K562 (cell line): ENCODE results near the gene WIPF3. TPM values are rescaled to one million over a fixed set of nuclear protein-coding genes. Genes with fewer than 3 reads are reported as not detected.

Source experiments
- ATAC-seq: fragments of 200-7000 bp; cut with Tn5 transposase; 3 replicates; pipeline ENCODE4 v1.9.1; 2020; ENCODE audit warnings: moderate library complexity
- BruUV-seq: library from RNA; stranded (reverse); fragments of 400-500 nt; replicated peaks from 2 replicates; lab custom pipeline; 2021; lab: Mats Ljungman, UMichigan
- CTCF ChIA-PET: fragments of 300-600 bp; formaldehyde crosslinking; extraction: SDS; loops from one replicate; lab custom pipeline; 2021; ENCODE audit warnings: low intra/inter-chr PET ratio; lab: Yijun Ruan, JAX
- POLR2A ChIA-PET: fragments of 300-600, 350-650 bp; sonication (Branson Sonifier 250); formaldehyde crosslinking; extraction: SDS; loops from one replicate; lab custom pipeline; 2021; ENCODE audit warnings: antibody characterized with exemption, inconsistent platforms; lab: Yijun Ruan, JAX
- DNase-seq, 4 experiments: peaks; one replicate each; pipeline versions ENCODE4 v3.0.0 to v3.0.0-alpha.2; 2011 to 2018; ENCODE audit warnings: low spot score in 3 of 4, mixed read lengths in 3 of 4; ENCODE audit errors: extremely low read depth in 1 of 4
- FAIRE-seq: peaks from 2 replicates; lab custom pipeline; 2011; peaks lifted over from hg19 to GRCh38; lab: Jason Lieb, UNC
- H2AFZ ChIP-seq: 2 replicates; pipeline ENCODE4 v1.6.0; 2011; ENCODE audit warnings: low read depth, low read length, control low read depth, inconsistent platforms
- H3K27ac ChIP-seq: fragments of 200-600 bp; 3 replicates; pipeline ENCODE4 v1.8.0; 2011; ENCODE audit warnings: low read depth, mild to moderate bottlenecking, control low read depth, inconsistent platforms, low read length, moderate library complexity, mixed read lengths; ENCODE audit errors: extremely low read depth
- H3K27me3 ChIP-seq, 2 experiments: fragments of 300-600 bp in 1 of 2; 2 replicates in 1 of 2; 3 replicates in 1 of 2; pipeline versions ENCODE4 v1.6.0 to v1.8.0; 2011; ENCODE audit warnings: inconsistent platforms in 2 of 2, low read length in 2 of 2, mild to moderate bottlenecking in 1 of 2, mixed read lengths in 1 of 2, moderate library complexity in 1 of 2; ENCODE audit not compliant: control insufficient read depth in 2 of 2, insufficient read depth in 2 of 2
- H3K36me3 ChIP-seq: fragments of 300-600 bp; 3 replicates; pipeline ENCODE4 v1.8.0; 2011; ENCODE audit warnings: mild to moderate bottlenecking, low read length, inconsistent platforms; ENCODE audit not compliant: control insufficient read depth, insufficient read depth
- H3K4me1 ChIP-seq, 2 experiments: fragments of 200-600 bp in 1 of 2; replicated peaks in 1 of 2; 2 replicates in 1 of 2; 3 replicates in 1 of 2; pipeline versions ENCODE4 v1.5.1 to v1.8.0; 2011; ENCODE audit warnings: inconsistent platforms in 2 of 2, low read length in 2 of 2, mild to moderate bottlenecking in 1 of 2, mixed read lengths in 1 of 2, moderate library complexity in 1 of 2; ENCODE audit not compliant: control insufficient read depth in 2 of 2, insufficient read depth in 2 of 2
- H3K4me2 ChIP-seq: 2 replicates; pipeline ENCODE4 v1.6.1; 2011; ENCODE audit warnings: low read length, control low read depth, inconsistent platforms, mixed read lengths; ENCODE audit not compliant: insufficient read depth
- H3K4me3 ChIP-seq: fragments of 200-600 bp; sonication (generic), shearing (Covaris generic); 2 replicates; pipeline ENCODE4 v1.5.1; 2016; ENCODE audit warnings: control low read depth, inconsistent platforms
- H3K79me2 ChIP-seq: fragments of 200-600 bp; 3 replicates; pipeline ENCODE4 v1.8.0; 2011; ENCODE audit warnings: low read length, inconsistent platforms; ENCODE audit not compliant: control insufficient read depth, insufficient read depth
- H3K9ac ChIP-seq, 2 experiments: 2 replicates each; pipeline versions ENCODE4 v1.6.0 to v1.6.1; 2011; ENCODE audit warnings: low read depth in 2 of 2, low read length in 2 of 2, control low read depth in 1 of 2, inconsistent platforms in 1 of 2, mild to moderate bottlenecking in 1 of 2, mixed read lengths in 1 of 2; ENCODE audit not compliant: insufficient read depth in 1 of 2
- H3K9me1 ChIP-seq: one replicate; pipeline ENCODE4 v1.6.0; 2011; ENCODE audit warnings: inconsistent platforms, mild to moderate bottlenecking, low read length, moderate library complexity; ENCODE audit not compliant: control insufficient read depth, insufficient read depth
- H3K9me3 ChIP-seq: replicated peaks from 2 replicates; pipeline ENCODE4 v1.5.1; 2011; ENCODE audit warnings: low read depth, low read length, inconsistent platforms; ENCODE audit not compliant: control insufficient read depth, insufficient read depth
- H4K20me1 ChIP-seq: replicated peaks from 2 replicates; pipeline ENCODE4 v1.6.1; 2011; ENCODE audit warnings: low read length, inconsistent platforms, mixed read lengths; ENCODE audit not compliant: control insufficient read depth, insufficient read depth
- ATF7 ChIP-seq: fragments of 450-650 bp; IDR thresholded peaks from 2 replicates; pipeline ENCODE4 v1.7.1; 2014; ENCODE audit warnings: mild to moderate bottlenecking, moderate library complexity
- E2F6 ChIP-seq, 2 experiments: IDR thresholded peaks; 2 replicates each; pipeline ENCODE4 v1.6.1; 2011; ENCODE audit warnings: borderline replicate concordance in 1 of 2, control low read depth in 1 of 2, low read depth in 1 of 2, low read length in 1 of 2, mild to moderate bottlenecking in 1 of 2, mixed read lengths in 1 of 2, moderate library complexity in 1 of 2; ENCODE audit not compliant: insufficient read depth in 1 of 2, insufficient read length in 1 of 2, poor library complexity in 1 of 2, severe bottlenecking in 1 of 2; ENCODE audit errors: extremely low read depth in 1 of 2
- EP300 ChIP-seq: IDR thresholded peaks from 2 replicates; pipeline ENCODE4 v1.6.1; 2012; ENCODE audit warnings: low read length, improper control_type of control experiment
- GATA2 ChIP-seq: sonication (generic); formaldehyde crosslinking; IDR thresholded peaks from 2 replicates; pipeline ENCODE4 v1.4.0; 2020; ENCODE audit warnings: mild to moderate bottlenecking, missing genetic modification reagents
- MAFK ChIP-seq: IDR thresholded peaks from 2 replicates; pipeline ENCODE4 v1.6.1; 2011; ENCODE audit warnings: low read length, improper control_type of control experiment
- MED1 ChIP-seq: sonication (generic); formaldehyde crosslinking; IDR thresholded peaks from 2 replicates; pipeline ENCODE4 v1.8.1; 2023; ENCODE audit warnings: missing genetic modification reagents, borderline replicate concordance
- MTA1 ChIP-seq: fragments of 450-650 bp; IDR thresholded peaks from 2 replicates; pipeline ENCODE4 v1.6.1; 2017; ENCODE audit warnings: borderline replicate concordance
- NRF1 ChIP-seq, 2 experiments: fragments of 450-650 bp; IDR thresholded peaks in 1 of 2; conservative IDR thresholded peaks in 1 of 2; 2 replicates each; pipeline ENCODE4 v1.6.1; 2014; ENCODE audit warnings: mild to moderate bottlenecking in 2 of 2
- POLR3G ChIP-seq: IDR thresholded peaks from 2 replicates; pipeline ENCODE4 v1.6.1; 2011; ENCODE audit not compliant: insufficient read length, insufficient replicate concordance; ENCODE audit errors: extremely low read depth
- RBBP5 ChIP-seq: fragments of 200-600 bp; sonication (generic); IDR thresholded peaks from 2 replicates; pipeline ENCODE4 v1.6.1; 2012; ENCODE audit warnings: borderline replicate concordance, mild to moderate bottlenecking, low read length, control low read depth, inconsistent platforms; ENCODE audit not compliant: insufficient read depth, poor library complexity, severe bottlenecking
- RFX5 ChIP-seq: IDR thresholded peaks from 2 replicates; pipeline ENCODE4 v1.6.1; 2011; ENCODE audit warnings: low read depth, mild to moderate bottlenecking, improper control_type of control experiment, low read length
- TEAD1 ChIP-seq, 2 experiments: fragments of 450-650 bp in 1 of 2; sonication (generic) in 1 of 2; formaldehyde crosslinking; IDR thresholded peaks; 2 replicates each; pipeline versions ENCODE4 v1.4.0 to v1.8.0; 2020 to 2022; ENCODE audit warnings: mild to moderate bottlenecking in 2 of 2, missing genetic modification reagents in 1 of 2
- U2AF2 ChIP-seq: fragments of 200-400 bp; formaldehyde crosslinking; optimal IDR thresholded peaks from 2 replicates; pipeline ENCODE3; 2017; ENCODE audit warnings: low read depth, mild to moderate bottlenecking, low read length
- ZC3H4 ChIP-seq: sonication (generic); formaldehyde crosslinking; IDR thresholded peaks from 2 replicates; pipeline ENCODE4 v1.9.0; 2021; ENCODE audit warnings: missing genetic modification reagents, borderline replicate concordance
- WGBS: fragments of 100-300 bp; shearing (Covaris generic); methylation state at CpG from one replicate; pipeline ENCODE4 v1.1.6; 2016; ENCODE audit warnings: low coverage, mixed read lengths; ENCODE audit not compliant: insufficient coverage; ENCODE audit errors: missing lambda C conversion rate; 5-methylcytosine and 5-hydroxymethylcytosine counted together
- in situ Hi-C: fragments of 300-500 bp; cut with MboI; formaldehyde crosslinking; loops from 4 replicates; pipeline ENCODE4 v1.15.0; 2018; ENCODE audit warnings: inconsistent platforms, mixed read lengths
- intact Hi-C: fragments of 100-400 bp; cut with micrococcal nuclease; formaldehyde crosslinking; loops from 2 replicates; pipeline ENCODE4 v1.14.2; 2022
- polyA plus RNA-seq, 8 experiments: library from polyadenylated mRNA; depleted of rRNA in 4 of 8; stranded (reverse) in 5 of 8; unstranded in 3 of 8; fragments of >200 nt; fragmentation: Nextera tagmentation in 2 of 8; fragmentation: Illumina TruSeq in 1 of 8; extraction: Ambion mirVana in 2 of 8; extraction: Trizol in 1 of 8; gene quantifications; 2 replicates each; pipeline versions ENCODE4 v1.2.1 to v1.2.3, GENCODE V29; 2011 to 2014; ENCODE audit warnings: inconsistent platforms in 1 of 8, missing spikeins in 1 of 8
- total RNA-seq, 7 experiments: library from RNA; depleted of rRNA in 6 of 7; stranded (reverse); fragments of >200 nt in 6 of 7; fragmentation: Illumina TruSeq in 2 of 7; extraction: Trizol in 2 of 7; gene quantifications; 2 replicates each; pipeline versions ENCODE4 v1.2.1 to v1.2.3, GENCODE V29; 2011 to 2021; ENCODE audit warnings: low replicate concordance in 1 of 7
- TF ChIP-seq, protein P1 (sequence below), 2 experiments: fragments of 450-650 bp in 1 of 2; sonication (generic) in 1 of 2; formaldehyde crosslinking in 1 of 2; IDR thresholded peaks in 1 of 2; conservative IDR thresholded peaks in 1 of 2; 2 replicates each; pipeline versions ENCODE4 v1.6.1 to v1.8.1; 2016 to 2023; ENCODE audit warnings: mild to moderate bottlenecking in 2 of 2, moderate library complexity in 2 of 2, inconsistent platforms in 1 of 2, missing genetic modification reagents in 1 of 2

The WIPF3 gene
- total and polyA plus RNA-seq, 9 of the 15 experiments (the other 6 are each of a cell fraction or from before 2014, with no cell fraction given): 0.18 to 3.2 (median 1.7) TPM

GRCh38 chr7:29915481-29916215 is 109.3 kb downstream of the WIPF3 start (continued):
- TF ChIP-seq MAFK: no peak

- intact Hi-C loops (no loop called here), in situ Hi-C loops (loop anchor here (10.0 kb wide), 1 partner anchor 283 kb away; no protein-coding TSS in a partner anchor)
- ATAC-seq (no peak), DNase-seq (no peak), FAIRE-seq (no peak)
- Histone ChIP-seq H3K9me1 (no peaks in the 10 kb centered on the region), H3K9me3 (no peaks in the 10 kb centered on the region), H4K20me1 (0 out of 2 replicates have a peak, but pooled peaks cover 3% of the 10 kb centered on the region), H3K27ac (no peak overlapping the region), H3K4me2 (no peak overlapping the region), H3K4me3 (no peak overlapping the region), H3K79me2 (no peaks in the 10 kb centered on the region), H3K9ac (no peak overlapping the region), H3K27me3 (peaks cover 2 to 12% of the 10 kb centered on the region in 2 experiments; a peak in 2 of 5 replicates), H3K36me3 (no peaks in the 10 kb centered on the region), H3K4me1 (no peaks in the 10 kb centered on the region), H2AFZ (no peak overlapping the region)
- BruUV-seq: no TSS peak
- no peak for TF ChIP-seq POLR3G
- no peak for TF ChIP-seq RFX5
- TF ChIP-seq EP300: no peak
- no peak for TF ChIP-seq GATA2 (CRISPR knock-in tag)
- no peak for TF ChIP-seq MTA1
- no peak for TF ChIP-seq ZC3H4
- no peak for TF ChIP-seq U2AF2
- no peak for TF ChIP-seq E2F6 (IDR thresholded peaks at IDR 0.05; ENCODE audit: borderline replicate concordance in 1 of 2, extremely low read depth in 1 of 2, insufficient read depth in 1 of 2, insufficient read length in 1 of 2, low read depth in 1 of 2, low read length in 1 of 2, poor library complexity in 1 of 2, severe bottlenecking in 1 of 2)
- no peak for TF ChIP-seq ATF7
- TF ChIP-seq, protein P1, sequence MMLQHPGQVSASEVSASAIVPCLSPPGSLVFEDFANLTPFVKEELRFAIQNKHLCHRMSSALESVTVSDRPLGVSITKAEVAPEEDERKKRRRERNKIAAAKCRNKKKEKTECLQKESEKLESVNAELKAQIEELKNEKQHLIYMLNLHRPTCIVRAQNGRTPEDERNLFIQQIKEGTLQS (IDR thresholded peaks at IDR 0.05): no peak
- TF ChIP-seq, protein P1 (CRISPR knock-in tag; conservative IDR thresholded peaks at IDR 0.05): no peak
- no peak for TF ChIP-seq RBBP5
- no peak for TF ChIP-seq TEAD1 (CRISPR knock-in tag; IDR thresholded peaks at IDR 0.05)
- TF ChIP-seq NRF1 (conservative IDR thresholded peaks at IDR 0.05 in 1 of 2, IDR thresholded peaks at IDR 0.05 in 1 of 2): no peak
- TF ChIP-seq MED1: no peak
- WGBS: 4% methylated on average over 4 of the region's 4 CpGs
- ChIA-PET POLR2A (interaction anchor here (1.1 kb wide), 1 partner anchor 14 kb away, joined by 3 read pairs; no protein-coding TSS in a partner anchor), CTCF (no interaction called here)
These were observed 111.3 kb downstream of the WIPF3 start for GRCh38 chr7:29917641-29918040.
